ENCODE measurements around the gene HTR3A. TPM values are rescaled to one million over a fixed set of nuclear protein-coding genes. Genes with fewer than 3 reads are reported as not detected.

Gene HTR3A
- total RNA-seq, 1 donor from 2014 or later, result not detected

- intact Hi-C loops (cut with micrococcal nuclease), result no loop called here
Observed at GRCh38 chr11:114016986-114017385, 42.1 kb downstream of the HTR3A start.

GRCh38 chr11:114017723-114018122 lies 42.8 kb downstream of the HTR3A start:
- intact Hi-C loops (cut with micrococcal nuclease), result no loop called here

- intact Hi-C loops (cut with micrococcal nuclease), result no loop called here
Observed at GRCh38 chr11:114019046-114019445, 44.1 kb downstream of the HTR3A start.

- intact Hi-C loops (cut with micrococcal nuclease), result no loop called here
Observed at GRCh38 chr11:114019574-114019973, 44.7 kb downstream of the HTR3A start.

GRCh38 chr11:114025329-114025907 lies 50.5 kb downstream of the HTR3A start:
- intact Hi-C loops (cut with micrococcal nuclease), result no loop called here

GRCh38 chr11:114026355-114026754 lies 51.4 kb downstream of the HTR3A start:
- intact Hi-C loops (cut with micrococcal nuclease), result loop anchor here (2.0 kb wide), 1 partner anchor 234 kb away; no protein-coding TSS in a partner anchor

GRCh38 chr11:114027391-114027790 lies 52.5 kb downstream of the HTR3A start:
- intact Hi-C loops (cut with micrococcal nuclease), result loop anchor here (2.0 kb wide), 1 partner anchor 233 kb away; no protein-coding TSS in a partner anchor

GRCh38 chr11:114027926-114028325 lies 53.0 kb downstream of the HTR3A start:
- intact Hi-C loops (cut with micrococcal nuclease), result loop anchor here (2.0 kb wide), 1 partner anchor 233 kb away; no protein-coding TSS in a partner anchor

- intact Hi-C loops (cut with micrococcal nuclease), result no loop called here
Observed at GRCh38 chr11:114031246-114031966, 56.5 kb downstream of the HTR3A start.

GRCh38 chr11:114031967-114032320 lies 57.0 kb downstream of the HTR3A start:
- intact Hi-C loops (cut with micrococcal nuclease), result no loop called here

- intact Hi-C loops (cut with micrococcal nuclease), result no loop called here
Observed at GRCh38 chr11:114033066-114033465, 58.2 kb downstream of the HTR3A start.

GRCh38 chr11:114033572-114033971 lies 58.7 kb downstream of the HTR3A start:
- intact Hi-C loops (cut with micrococcal nuclease), result no loop called here

- intact Hi-C loops (cut with micrococcal nuclease), result loop anchor here (5.0 kb wide), 2 partner anchors 43 to 162 kb away; no protein-coding TSS in a partner anchor
Observed at GRCh38 chr11:114034956-114035355, 60.0 kb downstream of the HTR3A start.

GRCh38 chr11:114036147-114036811 lies 61.4 kb downstream of the HTR3A start:
- intact Hi-C loops (cut with micrococcal nuclease), result loop anchor here (1.0 to 5.0 kb wide), 3 partner anchors 44 to 225 kb away; no protein-coding TSS in a partner anchor

- intact Hi-C loops (cut with micrococcal nuclease), result loop anchor here (1.0 to 5.0 kb wide), 3 partner anchors 45 to 224 kb away; no protein-coding TSS in a partner anchor
Observed at GRCh38 chr11:114036958-114037357, 62.0 kb downstream of the HTR3A start.

- intact Hi-C loops (cut with micrococcal nuclease), result loop anchor here (5.0 kb wide), 2 partner anchors 47 to 158 kb away; no protein-coding TSS in a partner anchor
Observed at GRCh38 chr11:114039551-114039950, 64.6 kb downstream of the HTR3A start.

Other genes with a start within 250 kb of the HTR3A start
- 21.0 and 23.3 TPM in 2 replicates for gene ZW10, start 201.4 kb upstream of the HTR3A start, total RNA-seq
- not detected in 2 replicates for gene CLDN25, start 195.3 kb upstream of the HTR3A start, total RNA-seq
- 41.4 and 44.1 TPM in 2 replicates for gene USP28, start 99.5 kb upstream of the HTR3A start, total RNA-seq
- not detected in 2 replicates for gene HTR3B, start 70.3 kb upstream of the HTR3A start, total RNA-seq
- 11.9 and 13.7 TPM in 2 replicates for gene ZBTB16, start 84.6 kb downstream of the HTR3A start, total RNA-seq

Measured in T-helper 2 cell treated with Interferon-gamma antibody and Interleukin-4, amounts not matched to agents 100 ng/mL and 5 ng/mL, for 36 hours (primary cell).